Ishikawa (cell line): ENCODE data around the gene AKR1B15.

Source experiments
- CEBPB ChIP-seq: IDR thresholded peaks from 2 replicates; pipeline ENCODE4 v1.6.1; 2012
- CREB1 ChIP-seq: IDR thresholded peaks from 2 replicates; pipeline ENCODE4 v1.6.1; 2012; ENCODE audit warnings: low read depth
- EGR1 ChIP-seq: IDR thresholded peaks from 2 replicates; pipeline ENCODE4 v1.6.1; 2012
- EP300 ChIP-seq: IDR thresholded peaks from 2 replicates; pipeline ENCODE4 v1.6.1; 2012; ENCODE audit warnings: borderline replicate concordance
- FOXM1 ChIP-seq: IDR thresholded peaks from 2 replicates; pipeline ENCODE4 v1.6.1; 2012; ENCODE audit warnings: low read depth, borderline replicate concordance
- MAX ChIP-seq: IDR thresholded peaks from 2 replicates; pipeline ENCODE4 v1.6.1; 2012
- NFIC ChIP-seq: IDR thresholded peaks from 2 replicates; pipeline ENCODE4 v1.6.1; 2012
- RAD21 ChIP-seq: IDR thresholded peaks from 2 replicates; pipeline ENCODE4 v1.6.1; 2012; ENCODE audit warnings: low read depth
- REST ChIP-seq: IDR thresholded peaks from 2 replicates; pipeline ENCODE4 v1.6.1; 2012; ENCODE audit warnings: low read depth, mild to moderate bottlenecking
- TAF1 ChIP-seq: IDR thresholded peaks from 2 replicates; pipeline ENCODE4 v1.6.1; 2012; ENCODE audit warnings: low read depth, mild to moderate bottlenecking
- TCF12 ChIP-seq: IDR thresholded peaks from 2 replicates; pipeline ENCODE4 v1.6.1; 2012; ENCODE audit warnings: low read depth
- TEAD4 ChIP-seq: IDR thresholded peaks from 2 replicates; pipeline ENCODE4 v1.6.1; 2012
- USF1 ChIP-seq: IDR thresholded peaks from 2 replicates; pipeline ENCODE4 v1.6.1; 2012
- YY1 ChIP-seq: IDR thresholded peaks from 2 replicates; pipeline ENCODE4 v1.6.1; 2012; ENCODE audit warnings: low read depth
- ZBTB7A ChIP-seq: IDR thresholded peaks from 2 replicates; pipeline ENCODE4 v1.6.1; 2012; ENCODE audit warnings: low read depth

AKR1B15 gene

DNA sequence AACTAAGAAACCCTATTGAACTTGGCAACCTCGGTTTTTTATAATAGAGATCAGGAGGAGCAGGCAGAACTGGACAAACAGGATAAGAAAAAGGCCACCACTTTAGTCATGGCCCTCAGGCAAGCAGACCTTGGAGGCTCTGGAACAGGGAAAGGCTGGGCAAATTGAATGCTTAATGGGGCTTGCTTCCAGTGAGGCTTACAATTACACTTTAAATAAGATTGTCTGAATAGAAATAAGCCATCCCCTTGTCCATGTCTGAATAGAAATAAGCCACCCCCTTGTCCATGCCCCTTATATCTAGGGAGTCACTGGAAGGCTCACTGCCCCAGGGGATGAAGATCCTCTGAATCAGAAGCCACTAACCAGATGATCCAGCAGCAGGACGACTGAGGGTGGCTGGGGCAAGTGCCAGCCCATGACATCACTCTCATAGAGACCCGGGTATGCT lies 40.6 kb downstream of the AKR1B15 start:
- 0 out of 2 replicates have a peak, but pooled peaks have one; percentile 25 for TF ChIP-seq TCF12
- no peak for TF ChIP-seq EP300
- TF ChIP-seq TEAD4 = no peak
- no peak for TF ChIP-seq CEBPB

DNA sequence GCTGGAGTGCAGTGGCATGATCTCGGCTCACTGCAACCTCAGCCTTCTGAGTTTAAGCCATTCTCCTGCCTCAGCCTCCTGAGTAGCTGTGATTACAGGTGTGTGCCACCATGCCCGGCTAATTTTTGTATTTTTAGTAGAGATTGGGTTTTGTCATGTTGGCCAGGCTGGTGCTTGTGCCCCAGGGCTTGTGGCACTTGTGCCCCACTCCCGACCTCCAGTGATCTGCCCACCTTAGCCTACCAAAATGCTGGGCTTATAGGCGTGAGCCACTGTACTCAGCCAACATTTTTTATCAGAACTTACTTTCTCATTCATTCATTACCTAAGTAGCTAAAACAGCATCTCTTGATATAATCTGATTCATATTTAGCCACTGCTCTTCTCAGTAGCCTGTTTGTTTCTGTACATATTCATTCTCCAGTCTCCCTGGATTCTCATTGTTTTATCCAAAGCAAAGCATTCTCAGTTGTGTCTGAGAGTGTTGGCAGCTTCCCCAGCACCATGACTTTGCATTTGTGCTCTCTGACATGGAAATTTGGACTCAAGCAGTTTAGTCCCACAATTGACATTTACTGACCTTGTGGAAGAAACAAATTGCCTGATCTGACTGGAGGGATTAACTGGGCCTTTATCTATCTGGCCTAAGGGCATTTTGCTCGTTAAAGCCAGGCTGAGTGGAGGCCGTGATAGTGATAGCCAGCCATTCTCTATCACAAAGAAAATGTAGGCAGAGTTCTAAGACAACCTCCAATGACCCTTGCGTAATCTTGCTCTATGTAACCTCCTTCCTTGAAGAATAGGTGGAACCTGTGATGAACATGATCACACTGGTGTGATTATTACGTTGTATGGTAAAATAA lies 44.9 kb downstream of the AKR1B15 start:
- 0 out of 2 replicates have a peak, but pooled peaks have one; percentile 26 for TF ChIP-seq EP300
- TF ChIP-seq FOXM1 = no peak
- no peak for TF ChIP-seq MAX
- TF ChIP-seq YY1 = no peak
- TF ChIP-seq TAF1 = no peak
- no peak for TF ChIP-seq USF1
- TF ChIP-seq TEAD4 = no peak
- TF ChIP-seq NFIC = peak; percentile 56
- peak; percentile 92 for TF ChIP-seq CEBPB
- TF ChIP-seq EGR1 = no peak
- TF ChIP-seq CREB1 = no peak

DNA sequence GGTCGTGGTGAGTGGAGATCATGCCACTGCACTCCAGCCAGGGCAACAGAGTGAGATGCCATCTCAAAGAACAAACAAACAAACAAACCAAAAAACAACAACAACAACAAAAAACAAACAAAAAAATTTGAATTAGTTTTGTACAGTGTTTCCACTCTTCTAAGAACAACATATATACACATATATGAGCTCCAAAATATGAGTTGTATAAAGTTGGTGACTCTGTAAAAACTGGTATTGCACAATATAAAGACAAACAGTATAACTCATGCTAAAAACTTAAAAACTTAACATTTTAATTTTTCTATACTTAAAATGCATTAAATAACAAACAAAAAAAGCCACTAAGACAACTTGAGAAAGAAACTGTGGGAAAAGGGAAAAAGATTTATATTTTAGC lies 46.0 kb downstream of the AKR1B15 start:
- TF ChIP-seq TAF1 (no peak), FOXM1 (no peak)

DNA sequence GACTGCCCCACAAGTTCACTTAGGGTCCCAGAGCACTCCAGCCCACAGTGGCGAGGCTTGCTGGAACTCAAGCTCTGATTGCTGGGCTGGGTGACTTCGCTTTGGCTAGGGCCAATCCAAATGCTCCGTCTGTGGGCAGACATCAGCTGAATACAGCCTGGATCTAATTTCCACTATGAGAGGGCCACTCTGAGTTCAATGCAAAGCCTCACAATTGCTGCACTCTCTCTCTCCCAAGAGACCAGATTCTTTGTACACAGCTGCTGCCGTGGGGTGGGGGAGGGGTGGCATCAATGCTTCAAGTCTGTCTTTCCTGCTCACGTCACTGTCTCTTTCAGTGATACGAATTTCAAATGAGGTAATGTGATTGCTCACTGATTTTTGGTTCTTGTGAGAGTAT lies 50.5 kb downstream of the AKR1B15 start:
- no peak for TF ChIP-seq YY1
- no peak for TF ChIP-seq TCF12
- TF ChIP-seq RAD21 = no peak
- TF ChIP-seq EP300 = no peak
- no peak for TF ChIP-seq EGR1
- no peak for TF ChIP-seq USF1

DNA sequence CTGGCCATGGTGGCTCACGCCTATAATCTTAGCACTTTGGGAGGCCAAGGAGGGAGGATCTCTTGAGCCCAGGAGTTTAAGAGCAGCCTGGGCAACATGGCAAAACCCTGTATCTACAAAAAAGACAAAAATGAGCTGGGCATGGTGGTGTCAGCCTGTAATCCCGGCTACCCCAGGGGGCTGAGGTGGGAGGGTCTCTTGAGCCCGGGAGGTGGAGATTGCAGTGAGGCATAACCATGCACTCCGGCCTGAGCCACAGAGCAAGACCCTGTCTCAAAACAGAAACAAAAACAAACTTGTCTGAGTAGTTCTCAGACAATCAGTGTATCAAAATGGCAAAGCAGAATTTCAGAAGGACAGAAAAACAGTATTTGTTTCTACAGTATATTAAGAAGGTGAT lies 52.5 kb downstream of the AKR1B15 start:
- TF ChIP-seq REST (no peak), RAD21 (no peak), MAX (no peak), USF1 (no peak), TAF1 (no peak), TCF12 (no peak), ZBTB7A (no peak), TEAD4 (no peak), EGR1 (no peak), YY1 (no peak), CEBPB (no peak), FOXM1 (no peak)

GRCh38 chr7:134602881-134603451 lies 54.1 kb downstream of the AKR1B15 start:
- TF ChIP-seq TAF1 = no peak
- no peak for TF ChIP-seq EP300

DNA sequence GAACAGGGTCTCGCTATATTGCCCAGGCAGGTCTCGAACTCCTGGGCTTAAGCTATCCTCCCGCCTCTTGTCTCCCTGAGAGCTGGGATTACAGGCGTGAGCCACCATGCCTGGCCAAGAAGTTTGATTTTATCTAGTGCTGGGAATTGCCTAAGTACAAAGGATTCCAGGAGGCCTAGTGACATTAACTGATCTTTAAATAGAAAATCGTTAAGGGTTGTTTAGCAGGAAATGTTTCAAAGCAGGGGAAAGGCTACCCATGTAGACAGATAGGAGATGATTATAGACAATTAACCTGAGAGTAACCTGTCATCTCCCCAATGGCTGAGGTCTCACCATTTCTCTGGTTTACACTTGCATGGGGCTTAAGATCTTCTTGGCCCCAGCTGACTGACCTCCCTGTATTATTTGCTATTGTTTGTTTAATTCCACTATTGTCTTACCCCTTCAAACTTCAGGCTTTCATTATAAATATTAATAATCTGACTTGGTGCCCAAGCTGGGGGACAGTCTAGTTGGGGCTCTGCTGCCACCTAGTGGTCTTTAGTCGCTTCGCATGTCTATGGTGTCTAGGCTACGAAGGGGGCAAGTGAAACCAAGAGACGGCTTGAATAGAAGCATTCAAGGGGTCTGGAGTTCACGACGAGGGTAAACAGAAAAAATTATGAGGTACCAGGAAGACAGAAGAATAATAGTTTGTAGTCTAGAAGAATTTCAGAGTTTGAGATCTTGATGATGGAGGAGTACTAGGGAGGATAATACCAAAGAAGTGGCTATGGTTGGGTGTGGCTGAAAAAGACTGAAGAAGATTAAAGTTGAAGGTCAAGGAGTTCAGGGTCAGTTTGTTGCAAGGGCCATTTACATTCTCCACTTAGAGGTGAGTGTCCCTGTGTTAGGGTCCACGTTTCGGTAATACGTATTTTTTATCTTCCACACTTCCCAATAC lies 57.3 kb downstream of the AKR1B15 start:
- peak; percentile 97 for TF ChIP-seq RAD21
- TF ChIP-seq FOXM1 = no peak
